Endothelial cell (in vitro differentiated cells): Measurements from ENCODE around the gene NGB. TPM values are rescaled to one million over a fixed set of nuclear protein-coding genes. Genes with fewer than 3 reads are reported as not detected.

Experiments used
- DNase-seq: peaks from one replicate; pipeline ENCODE4 v3.0.0; 2021; ENCODE audit warnings: low spot score
- H3K27ac Mint-ChIP-seq: one replicate; pipeline ENCODE4 v1.8.0; 2021; ENCODE audit warnings: mixed read lengths, inconsistent platforms; ENCODE audit not compliant: unreplicated experiment
- H3K27me3 Mint-ChIP-seq: one replicate; pipeline ENCODE4 v1.8.0; 2021; ENCODE audit warnings: mild to moderate bottlenecking, moderate library complexity, mixed read lengths, inconsistent platforms; ENCODE audit not compliant: unreplicated experiment
- H3K36me3 Mint-ChIP-seq: one replicate; pipeline ENCODE4 v1.8.0; 2021; ENCODE audit warnings: mild to moderate bottlenecking, low read depth, mixed read lengths, inconsistent platforms; ENCODE audit not compliant: unreplicated experiment
- H3K4me1 Mint-ChIP-seq: one replicate; pipeline ENCODE4 v1.8.0; 2021; ENCODE audit warnings: mild to moderate bottlenecking, mixed read lengths, inconsistent platforms; ENCODE audit not compliant: unreplicated experiment
- H3K4me3 Mint-ChIP-seq: one replicate; pipeline ENCODE4 v1.8.0; 2021; ENCODE audit warnings: mild to moderate bottlenecking, mixed read lengths, inconsistent platforms; ENCODE audit not compliant: unreplicated experiment
- H3K9me3 Mint-ChIP-seq: one replicate; pipeline ENCODE4 v1.8.0; 2021; ENCODE audit warnings: mixed read lengths, inconsistent platforms; ENCODE audit not compliant: unreplicated experiment
- total RNA-seq: library from RNA; stranded (reverse); fragmentation: NEBNext Ultra II Directional; extraction: Animal tissue kit (Norgen Biotek cat#: 25700); gene quantifications from one replicate; pipeline ENCODE4 v1.2.1, GENCODE V29; 2021; ENCODE audit not compliant: unreplicated experiment
- TF ChIP-seq, protein P1 (sequence below): fragments of 200-600 bp; sonication (generic); IDR thresholded peaks from one replicate; pipeline ENCODE4 v1.5.0; 2021; ENCODE audit warnings: antibody characterized with exemption; ENCODE audit not compliant: unreplicated experiment

The NGB gene
- total RNA-seq, 1 donor from 2014 or later = not detected

DNA sequence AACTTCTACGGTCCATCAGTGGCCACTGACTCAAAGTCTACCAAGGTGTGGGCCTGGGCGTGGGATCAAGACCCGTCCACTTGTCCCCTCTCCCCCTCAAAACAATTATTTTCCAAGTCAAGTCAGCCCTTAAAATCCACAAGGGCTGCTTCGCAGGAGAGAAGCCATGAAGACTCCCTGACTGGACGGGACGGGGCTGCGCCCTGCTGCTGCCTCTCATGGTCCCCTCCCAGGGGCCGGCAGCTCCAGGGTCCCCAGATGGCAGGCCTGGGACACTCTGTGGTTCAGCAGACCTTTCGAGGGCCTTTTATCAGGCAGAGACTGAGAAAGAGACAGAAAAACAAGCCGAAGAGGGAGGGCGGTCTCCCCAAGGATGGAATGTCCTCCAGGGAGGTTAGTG lies 10.8 kb downstream of the NGB start:
- no peak for DNase-seq
- H3K36me3 Mint-ChIP-seq = peaks cover 4% of the 10 kb centered on the region
- TF ChIP-seq, protein P1, sequence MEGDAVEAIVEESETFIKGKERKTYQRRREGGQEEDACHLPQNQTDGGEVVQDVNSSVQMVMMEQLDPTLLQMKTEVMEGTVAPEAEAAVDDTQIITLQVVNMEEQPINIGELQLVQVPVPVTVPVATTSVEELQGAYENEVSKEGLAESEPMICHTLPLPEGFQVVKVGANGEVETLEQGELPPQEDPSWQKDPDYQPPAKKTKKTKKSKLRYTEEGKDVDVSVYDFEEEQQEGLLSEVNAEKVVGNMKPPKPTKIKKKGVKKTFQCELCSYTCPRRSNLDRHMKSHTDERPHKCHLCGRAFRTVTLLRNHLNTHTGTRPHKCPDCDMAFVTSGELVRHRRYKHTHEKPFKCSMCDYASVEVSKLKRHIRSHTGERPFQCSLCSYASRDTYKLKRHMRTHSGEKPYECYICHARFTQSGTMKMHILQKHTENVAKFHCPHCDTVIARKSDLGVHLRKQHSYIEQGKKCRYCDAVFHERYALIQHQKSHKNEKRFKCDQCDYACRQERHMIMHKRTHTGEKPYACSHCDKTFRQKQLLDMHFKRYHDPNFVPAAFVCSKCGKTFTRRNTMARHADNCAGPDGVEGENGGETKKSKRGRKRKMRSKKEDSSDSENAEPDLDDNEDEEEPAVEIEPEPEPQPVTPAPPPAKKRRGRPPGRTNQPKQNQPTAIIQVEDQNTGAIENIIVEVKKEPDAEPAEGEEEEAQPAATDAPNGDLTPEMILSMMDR = no peak
- H3K27me3 Mint-ChIP-seq = peaks cover 11% of the 10 kb centered on the region
- no peaks in the 10 kb centered on the region for H3K9me3 Mint-ChIP-seq
- H3K4me1 Mint-ChIP-seq = no peaks in the 10 kb centered on the region
- no peak overlapping the region for H3K4me3 Mint-ChIP-seq
- no peak overlapping the region for H3K27ac Mint-ChIP-seq

DNA sequence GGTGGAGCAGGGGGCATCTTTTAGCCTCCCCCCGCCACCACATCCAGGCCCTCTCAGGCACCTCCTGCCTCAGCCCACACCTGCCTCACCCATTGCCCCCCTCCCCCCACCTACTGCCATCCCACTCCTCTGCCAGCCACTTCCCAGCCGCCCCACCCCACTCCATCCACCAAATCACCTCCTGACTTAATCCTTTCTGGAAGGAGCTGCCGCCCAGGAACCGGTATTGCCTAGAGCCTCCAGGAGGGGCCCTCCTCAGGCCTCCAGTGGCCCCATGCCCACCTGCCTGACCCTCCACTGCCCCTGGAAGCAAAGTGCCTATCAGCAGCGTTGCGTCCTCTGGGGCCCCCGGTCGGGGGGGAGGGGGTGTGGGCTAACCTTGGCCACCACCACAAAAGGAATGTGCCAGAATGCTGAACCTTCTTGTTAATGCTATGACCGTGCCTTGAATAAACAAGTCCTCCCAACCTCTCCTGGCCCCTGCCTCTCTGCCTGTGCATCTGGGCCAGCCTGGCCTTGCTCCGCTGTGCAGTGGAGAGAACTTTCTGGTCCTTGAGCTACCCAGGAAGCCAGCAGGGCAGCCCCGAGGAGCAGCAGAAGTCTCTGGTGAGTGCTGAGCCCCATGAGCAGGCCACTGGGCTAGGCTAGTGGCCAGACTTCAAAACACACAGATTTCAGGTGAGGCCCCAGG lies 11.8 kb downstream of the NGB start:
- no peak overlapping the region for H3K27ac Mint-ChIP-seq
- TF ChIP-seq, protein P1 = no peak
- no peak overlapping the region for H3K4me3 Mint-ChIP-seq
- H3K27me3 Mint-ChIP-seq = peaks cover 11% of the 10 kb centered on the region
- H3K4me1 Mint-ChIP-seq = no peaks in the 10 kb centered on the region
- DNase-seq = no peak
- H3K36me3 Mint-ChIP-seq = peaks cover 9% of the 10 kb centered on the region
- no peaks in the 10 kb centered on the region for H3K9me3 Mint-ChIP-seq

DNA sequence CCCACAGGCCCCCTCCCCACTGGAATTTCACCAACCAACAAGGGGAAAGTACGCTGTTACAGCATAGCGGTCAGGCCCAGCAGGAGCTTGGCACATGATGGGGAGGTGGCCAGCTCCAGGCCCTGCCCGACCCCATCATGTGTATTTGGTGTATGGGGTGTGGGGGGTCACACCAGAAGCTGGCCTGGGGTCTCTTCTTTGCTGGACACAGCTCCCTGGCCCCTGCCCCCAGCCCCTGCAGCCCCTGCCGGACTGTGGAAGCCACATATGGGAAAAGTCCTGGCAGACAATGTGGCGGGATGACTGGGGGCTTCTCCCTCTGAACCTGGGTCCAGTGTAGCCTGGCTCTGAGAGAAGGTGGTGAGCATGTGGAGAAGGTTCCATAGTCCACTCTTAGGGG lies 12.4 kb downstream of the NGB start:
- no peak for DNase-seq
- no peaks in the 10 kb centered on the region for H3K4me1 Mint-ChIP-seq
- peaks cover 11% of the 10 kb centered on the region for H3K27me3 Mint-ChIP-seq
- peaks cover 9% of the 10 kb centered on the region for H3K36me3 Mint-ChIP-seq
- TF ChIP-seq, protein P1 = no peak
- H3K4me3 Mint-ChIP-seq = no peak overlapping the region
- H3K27ac Mint-ChIP-seq = no peak overlapping the region
- no peaks in the 10 kb centered on the region for H3K9me3 Mint-ChIP-seq

DNA sequence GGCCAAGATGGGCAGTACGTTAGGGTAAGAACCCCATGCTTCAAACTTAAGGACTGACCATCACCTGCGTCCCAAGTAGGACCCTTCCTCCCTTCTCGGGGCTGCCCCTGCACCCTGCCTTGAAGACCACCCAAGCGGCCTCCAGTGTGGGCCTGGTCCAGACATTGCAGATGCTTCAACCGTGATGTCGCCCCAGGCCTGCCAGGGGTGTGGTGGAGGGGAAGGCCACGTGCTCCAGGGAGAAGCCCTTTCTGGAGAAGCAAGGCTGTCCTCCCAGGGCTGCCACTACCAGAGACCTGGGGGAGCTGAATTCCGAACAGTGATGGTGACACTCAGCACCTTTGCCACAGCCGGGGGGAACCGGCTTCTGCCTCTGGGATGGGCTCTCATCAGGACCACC lies 13.3 kb downstream of the NGB start:
- Mint-ChIP-seq H3K36me3 (peaks cover 9% of the 10 kb centered on the region), H3K27me3 (peaks cover 8% of the 10 kb centered on the region), H3K4me1 (no peaks in the 10 kb centered on the region), H3K4me3 (no peak overlapping the region), H3K27ac (no peak overlapping the region), H3K9me3 (no peaks in the 10 kb centered on the region)
- no peak for DNase-seq
- TF ChIP-seq, protein P1 = no peak

DNA sequence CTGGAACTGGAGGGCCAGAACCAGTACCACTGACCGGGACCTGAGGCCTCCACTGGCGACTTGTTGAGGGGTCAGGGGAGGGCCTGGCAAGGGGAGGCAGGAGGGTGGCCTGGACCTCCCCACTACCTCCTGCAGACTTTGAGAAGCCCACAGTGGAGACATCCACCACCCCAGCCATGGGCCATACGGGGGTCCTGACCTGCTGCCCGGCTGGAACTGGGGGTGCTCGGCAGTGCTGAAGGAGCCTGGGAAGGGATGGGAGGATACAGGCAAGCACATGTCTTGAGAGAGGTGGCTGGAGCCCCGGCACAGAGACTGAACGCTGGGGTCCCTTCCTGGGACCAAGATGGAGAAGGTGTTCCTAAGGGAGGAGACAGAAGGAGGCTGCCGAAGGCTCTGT lies 14.3 kb downstream of the NGB start:
- H3K4me3 Mint-ChIP-seq = no peak overlapping the region
- H3K27me3 Mint-ChIP-seq = peaks cover 4% of the 10 kb centered on the region
- no peak for DNase-seq
- peaks cover 9% of the 10 kb centered on the region for H3K36me3 Mint-ChIP-seq
- no peaks in the 10 kb centered on the region for H3K4me1 Mint-ChIP-seq
- TF ChIP-seq, protein P1 = no peak
- no peak overlapping the region for H3K27ac Mint-ChIP-seq
- no peaks in the 10 kb centered on the region for H3K9me3 Mint-ChIP-seq
